ENCODE data around the gene CWF19L1. TPM values are rescaled to one million over a fixed set of nuclear protein-coding genes. Genes with fewer than 3 reads are reported as not detected.

The CWF19L1 gene
- total and polyA plus RNA-seq, 2 of the 13 experiments (the other 11 are each of a cell fraction or from before 2014, with no cell fraction given): 13.6 to 42.1 TPM

DNA sequence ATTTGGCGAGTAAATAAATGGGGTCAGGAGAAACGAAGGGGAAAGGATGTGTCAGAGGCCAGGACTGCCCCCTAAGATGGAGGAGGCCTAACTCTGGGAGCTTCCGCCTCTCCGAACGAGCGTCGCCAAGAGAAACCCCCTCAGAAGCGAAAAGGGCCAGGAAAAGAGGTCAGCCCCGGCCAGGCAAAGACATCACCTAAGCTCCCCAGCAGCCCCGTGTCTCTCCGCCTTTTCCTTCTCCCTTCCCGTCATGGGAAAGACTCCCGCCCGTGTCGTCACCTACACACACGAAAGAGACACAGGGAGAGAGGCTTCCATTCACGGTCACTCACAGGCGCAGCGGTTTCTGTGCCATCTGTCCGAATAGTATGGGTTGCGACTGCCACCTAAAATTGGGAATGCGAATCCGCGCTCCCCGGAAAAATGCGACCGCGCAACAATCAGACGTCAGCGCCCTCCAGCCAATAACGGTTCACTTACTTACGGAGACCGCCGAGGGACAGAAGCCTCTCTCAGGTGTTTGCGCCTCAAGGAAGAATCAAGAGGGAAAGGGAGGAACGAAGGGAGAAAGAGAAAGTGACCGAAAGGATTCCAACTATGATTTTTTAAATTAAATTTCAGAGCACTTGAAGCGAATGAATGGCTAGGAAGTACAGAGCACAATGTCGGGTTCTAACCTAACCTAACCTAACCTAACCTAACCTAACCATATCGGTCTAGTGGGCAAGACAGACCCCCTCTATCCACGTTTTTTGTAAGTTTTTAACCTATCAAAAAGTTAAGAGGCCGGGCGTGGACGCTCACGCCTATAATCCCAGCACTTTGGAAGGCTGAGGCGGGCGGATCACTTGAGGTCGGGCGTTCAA, at the start of gene CWF19L1 (continued):
- TF ChIP-seq, protein P1, sequence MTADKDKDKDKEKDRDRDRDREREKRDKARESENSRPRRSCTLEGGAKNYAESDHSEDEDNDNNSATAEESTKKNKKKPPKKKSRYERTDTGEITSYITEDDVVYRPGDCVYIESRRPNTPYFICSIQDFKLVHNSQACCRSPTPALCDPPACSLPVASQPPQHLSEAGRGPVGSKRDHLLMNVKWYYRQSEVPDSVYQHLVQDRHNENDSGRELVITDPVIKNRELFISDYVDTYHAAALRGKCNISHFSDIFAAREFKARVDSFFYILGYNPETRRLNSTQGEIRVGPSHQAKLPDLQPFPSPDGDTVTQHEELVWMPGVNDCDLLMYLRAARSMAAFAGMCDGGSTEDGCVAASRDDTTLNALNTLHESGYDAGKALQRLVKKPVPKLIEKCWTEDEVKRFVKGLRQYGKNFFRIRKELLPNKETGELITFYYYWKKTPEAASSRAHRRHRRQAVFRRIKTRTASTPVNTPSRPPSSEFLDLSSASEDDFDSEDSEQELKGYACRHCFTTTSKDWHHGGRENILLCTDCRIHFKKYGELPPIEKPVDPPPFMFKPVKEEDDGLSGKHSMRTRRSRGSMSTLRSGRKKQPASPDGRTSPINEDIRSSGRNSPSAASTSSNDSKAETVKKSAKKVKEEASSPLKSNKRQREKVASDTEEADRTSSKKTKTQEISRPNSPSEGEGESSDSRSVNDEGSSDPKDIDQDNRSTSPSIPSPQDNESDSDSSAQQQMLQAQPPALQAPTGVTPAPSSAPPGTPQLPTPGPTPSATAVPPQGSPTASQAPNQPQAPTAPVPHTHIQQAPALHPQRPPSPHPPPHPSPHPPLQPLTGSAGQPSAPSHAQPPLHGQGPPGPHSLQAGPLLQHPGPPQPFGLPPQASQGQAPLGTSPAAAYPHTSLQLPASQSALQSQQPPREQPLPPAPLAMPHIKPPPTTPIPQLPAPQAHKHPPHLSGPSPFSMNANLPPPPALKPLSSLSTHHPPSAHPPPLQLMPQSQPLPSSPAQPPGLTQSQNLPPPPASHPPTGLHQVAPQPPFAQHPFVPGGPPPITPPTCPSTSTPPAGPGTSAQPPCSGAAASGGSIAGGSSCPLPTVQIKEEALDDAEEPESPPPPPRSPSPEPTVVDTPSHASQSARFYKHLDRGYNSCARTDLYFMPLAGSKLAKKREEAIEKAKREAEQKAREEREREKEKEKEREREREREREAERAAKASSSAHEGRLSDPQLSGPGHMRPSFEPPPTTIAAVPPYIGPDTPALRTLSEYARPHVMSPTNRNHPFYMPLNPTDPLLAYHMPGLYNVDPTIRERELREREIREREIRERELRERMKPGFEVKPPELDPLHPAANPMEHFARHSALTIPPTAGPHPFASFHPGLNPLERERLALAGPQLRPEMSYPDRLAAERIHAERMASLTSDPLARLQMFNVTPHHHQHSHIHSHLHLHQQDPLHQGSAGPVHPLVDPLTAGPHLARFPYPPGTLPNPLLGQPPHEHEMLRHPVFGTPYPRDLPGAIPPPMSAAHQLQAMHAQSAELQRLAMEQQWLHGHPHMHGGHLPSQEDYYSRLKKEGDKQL (CRISPR knock-in tag; IDR thresholded peaks at IDR 0.05; ENCODE audit: low read depth): no peak
- TF ChIP-seq ZSCAN20 (CRISPR knock-in tag; IDR thresholded peaks at IDR 0.05; ENCODE audit: borderline replicate concordance) (no peak), RBM39 (IDR thresholded peaks at IDR 0.05; ENCODE audit: low read depth, low read length, poor library complexity, severe bottlenecking) (no peak), ZFY (CRISPR knock-in tag; IDR thresholded peaks at IDR 0.05) (peak; percentile 58), ETV6 (CRISPR knock-in tag; conservative IDR thresholded peaks at IDR 0.05) (no peak), ZNF234 (CRISPR knock-in tag; conservative IDR thresholded peaks at IDR 0.05) (no peak), SMC3 (IDR thresholded peaks at IDR 0.05; ENCODE audit: low read length) (no peak), SP5 (CRISPR knock-in tag; IDR thresholded peaks at IDR 0.05; ENCODE audit: borderline replicate concordance, low read depth) (no peak), CSRNP2 (CRISPR knock-in tag; conservative IDR thresholded peaks at IDR 0.05; ENCODE audit: low read depth) (no peak), EEA1 (CRISPR knock-in tag; IDR thresholded peaks at IDR 0.05; ENCODE audit: borderline replicate concordance) (no peak), NCOA1 (CRISPR knock-in tag; IDR thresholded peaks at IDR 0.05) (no peak), POLR2A (IDR thresholded peaks at IDR 0.05; ENCODE audit: insufficient read depth in 1 of 2, low read depth in 2 of 2, low read length in 2 of 2) (peak; percentile 78 to 81), PHF8 (CRISPR knock-in tag; IDR thresholded peaks at IDR 0.05) (peak; percentile 74), ZNF792 (CRISPR knock-in tag; IDR thresholded peaks at IDR 0.05) (peak; percentile 68; the same call in 1 of the 2 replicates), MXD3 (CRISPR knock-in tag; IDR thresholded peaks at IDR 0.05) (no peak), GABPB1 (CRISPR knock-in tag; IDR thresholded peaks at IDR 0.05) (peak; percentile 78), ZNF576 (CRISPR knock-in tag; IDR thresholded peaks at IDR 0.05) (no peak), HCFC1 (IDR thresholded peaks at IDR 0.05; ENCODE audit: low read depth, low read length) (peak; percentile 59; the same call in 1 of the 2 replicates)
- TF ChIP-seq, protein P2, sequence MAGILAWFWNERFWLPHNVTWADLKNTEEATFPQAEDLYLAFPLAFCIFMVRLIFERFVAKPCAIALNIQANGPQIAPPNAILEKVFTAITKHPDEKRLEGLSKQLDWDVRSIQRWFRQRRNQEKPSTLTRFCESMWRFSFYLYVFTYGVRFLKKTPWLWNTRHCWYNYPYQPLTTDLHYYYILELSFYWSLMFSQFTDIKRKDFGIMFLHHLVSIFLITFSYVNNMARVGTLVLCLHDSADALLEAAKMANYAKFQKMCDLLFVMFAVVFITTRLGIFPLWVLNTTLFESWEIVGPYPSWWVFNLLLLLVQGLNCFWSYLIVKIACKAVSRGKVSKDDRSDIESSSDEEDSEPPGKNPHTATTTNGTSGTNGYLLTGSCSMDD (CRISPR knock-in tag; IDR thresholded peaks at IDR 0.05): no peak
- TF ChIP-seq, protein P3, sequence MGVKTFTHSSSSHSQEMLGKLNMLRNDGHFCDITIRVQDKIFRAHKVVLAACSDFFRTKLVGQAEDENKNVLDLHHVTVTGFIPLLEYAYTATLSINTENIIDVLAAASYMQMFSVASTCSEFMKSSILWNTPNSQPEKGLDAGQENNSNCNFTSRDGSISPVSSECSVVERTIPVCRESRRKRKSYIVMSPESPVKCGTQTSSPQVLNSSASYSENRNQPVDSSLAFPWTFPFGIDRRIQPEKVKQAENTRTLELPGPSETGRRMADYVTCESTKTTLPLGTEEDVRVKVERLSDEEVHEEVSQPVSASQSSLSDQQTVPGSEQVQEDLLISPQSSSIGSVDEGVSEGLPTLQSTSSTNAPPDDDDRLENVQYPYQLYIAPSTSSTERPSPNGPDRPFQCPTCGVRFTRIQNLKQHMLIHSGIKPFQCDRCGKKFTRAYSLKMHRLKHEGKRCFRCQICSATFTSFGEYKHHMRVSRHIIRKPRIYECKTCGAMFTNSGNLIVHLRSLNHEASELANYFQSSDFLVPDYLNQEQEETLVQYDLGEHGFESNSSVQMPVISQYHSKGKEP (CRISPR knock-in tag; IDR thresholded peaks at IDR 0.05): no peak

Measured in HepG2 (cell line).